Measurements from ENCODE around the gene MYH8. TPM values are rescaled to one million over a fixed set of nuclear protein-coding genes. Genes with fewer than 3 reads are reported as not detected.
A peak's percentile ranks its signal among the peaks of the same experiment; 100 is the strongest.

MYH8 gene
- total RNA-seq, 2 experiments from 2014 or later: not detected

DNA sequence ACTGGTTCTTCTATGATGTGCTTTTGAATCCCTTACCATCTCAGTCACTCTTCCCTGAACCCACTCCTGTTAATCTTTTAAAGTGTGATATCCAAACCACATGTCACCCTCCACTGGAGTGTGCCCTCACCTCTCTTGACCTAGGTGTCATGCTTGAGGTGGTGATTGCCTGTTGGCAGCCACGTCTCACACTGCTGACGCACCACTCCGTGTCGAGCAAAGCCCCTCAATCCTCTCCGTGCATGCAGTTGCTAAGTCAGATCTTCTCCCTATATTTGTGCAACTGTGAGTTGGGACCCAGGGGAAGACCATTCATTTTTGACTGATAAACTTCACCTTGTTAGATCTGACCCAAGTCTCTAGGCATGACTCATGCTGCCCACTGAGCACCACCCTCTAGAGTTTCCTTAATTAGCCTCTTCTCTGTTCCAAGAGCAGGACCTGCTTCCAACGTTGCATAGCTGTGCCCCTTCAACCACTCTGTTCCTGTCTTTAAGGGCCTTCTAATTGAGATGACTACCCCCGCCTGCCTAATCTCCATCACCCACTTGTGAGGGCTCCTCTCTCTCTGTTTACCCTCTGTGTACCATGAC, 51.6 kb downstream of the MYH8 start:
- DNase-seq (no peak), ATAC-seq (no peak)
- ChIA-PET POLR2A (no interaction called here), CTCF (no interaction called here)
- no peak overlapping the region for H3K27ac Mint-ChIP-seq
- no peaks in the 10 kb centered on the region for H3K4me1 Mint-ChIP-seq (ENCODE audit: low read depth)
- H3K4me3 Mint-ChIP-seq: no peak overlapping the region
- peaks cover 11% of the 10 kb centered on the region for H3K27me3 Mint-ChIP-seq (ENCODE audit: low read depth)
- no peaks in the 10 kb centered on the region for H3K9me3 Mint-ChIP-seq (ENCODE audit: insufficient read depth)
- no peaks in the 10 kb centered on the region for H3K36me3 Mint-ChIP-seq (ENCODE audit: low read depth)

DNA sequence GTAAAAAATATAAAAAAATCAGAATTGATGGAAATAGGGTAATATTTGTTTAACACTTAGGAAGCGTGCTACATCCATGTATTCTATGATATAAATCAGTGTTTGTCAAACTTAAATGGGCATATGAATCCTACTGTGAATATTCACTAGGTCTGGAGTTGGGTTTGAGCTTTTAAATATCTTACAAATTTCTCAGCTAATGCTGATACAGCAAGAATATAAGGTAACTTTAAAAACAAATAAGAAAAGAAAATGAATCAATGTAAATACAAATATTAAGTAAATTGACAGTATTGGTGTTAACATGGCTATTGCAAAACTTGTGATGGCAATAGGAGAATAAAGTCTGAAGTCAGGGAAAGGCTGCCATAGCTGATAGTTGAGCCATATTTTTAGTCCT, 52.5 kb downstream of the MYH8 start:
- ChIA-PET CTCF (no interaction called here), POLR2A (no interaction called here)
- no peak overlapping the region for H3K4me3 Mint-ChIP-seq
- no peaks in the 10 kb centered on the region for H3K9me3 Mint-ChIP-seq (ENCODE audit: insufficient read depth)
- no peak overlapping the region for H3K27ac Mint-ChIP-seq
- DNase-seq: no peak
- H3K36me3 Mint-ChIP-seq (ENCODE audit: low read depth): no peaks in the 10 kb centered on the region
- H3K27me3 Mint-ChIP-seq (ENCODE audit: low read depth): peaks cover 11% of the 10 kb centered on the region
- no peaks in the 10 kb centered on the region for H3K4me1 Mint-ChIP-seq (ENCODE audit: low read depth)
- ATAC-seq: no peak

DNA sequence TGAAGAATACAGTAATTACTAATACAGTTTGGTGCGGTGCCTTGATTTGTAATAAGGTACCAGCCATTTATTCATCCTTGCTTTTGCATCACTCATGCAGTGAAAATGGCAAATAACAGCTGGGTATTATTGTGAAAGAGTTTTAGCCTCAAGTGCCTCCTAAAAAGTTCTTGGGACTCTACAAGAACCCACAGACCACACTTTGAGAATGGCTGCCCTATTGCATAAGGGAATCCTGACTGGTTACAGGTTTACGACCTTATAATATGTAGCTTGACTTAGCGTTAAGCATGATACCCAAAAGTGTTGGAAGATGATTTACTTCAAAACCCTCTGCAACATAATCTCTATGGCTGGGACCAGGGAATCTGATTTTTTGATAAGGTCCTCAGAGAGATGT, 53.2 kb downstream of the MYH8 start:
- ChIA-PET POLR2A (no interaction called here), CTCF (no interaction called here)
- H3K27me3 Mint-ChIP-seq (ENCODE audit: low read depth): peaks cover 11% of the 10 kb centered on the region
- ATAC-seq (no peak), DNase-seq (no peak)
- no peaks in the 10 kb centered on the region for H3K9me3 Mint-ChIP-seq (ENCODE audit: insufficient read depth)
- H3K36me3 Mint-ChIP-seq (ENCODE audit: low read depth): no peaks in the 10 kb centered on the region
- H3K4me3 Mint-ChIP-seq: no peak overlapping the region
- no peak overlapping the region for H3K27ac Mint-ChIP-seq
- H3K4me1 Mint-ChIP-seq (ENCODE audit: low read depth): no peaks in the 10 kb centered on the region

DNA sequence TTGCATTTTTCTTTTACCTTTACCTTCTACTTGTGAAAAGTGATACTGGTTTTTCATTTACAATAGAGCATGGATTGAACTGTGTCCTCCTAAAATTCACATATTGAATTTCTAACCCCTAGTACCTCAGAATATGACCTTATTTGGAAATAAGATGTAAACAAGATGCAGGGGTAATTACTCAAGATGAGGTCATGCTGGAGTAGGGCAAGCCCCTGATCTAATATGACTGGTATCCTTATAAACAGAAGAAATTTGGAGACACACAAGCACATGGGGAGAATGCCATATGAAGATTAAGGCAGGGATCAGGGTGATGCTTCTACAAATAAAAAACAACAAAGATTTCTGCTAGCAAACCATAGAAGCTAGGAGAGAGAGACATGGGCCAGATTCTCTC, 61.2 kb downstream of the MYH8 start:
- CTCF ChIA-PET: no interaction called here
- POLR2A ChIA-PET: no interaction called here
- no peaks in the 10 kb centered on the region for H3K36me3 Mint-ChIP-seq (ENCODE audit: low read depth)
- no peak overlapping the region for H3K4me3 Mint-ChIP-seq
- ATAC-seq: no peak
- no peak overlapping the region for H3K27ac Mint-ChIP-seq
- H3K9me3 Mint-ChIP-seq (ENCODE audit: insufficient read depth): no peaks in the 10 kb centered on the region
- no peak for DNase-seq
- peaks cover 3% of the 10 kb centered on the region for H3K27me3 Mint-ChIP-seq (ENCODE audit: low read depth)
- no peaks in the 10 kb centered on the region for H3K4me1 Mint-ChIP-seq (ENCODE audit: low read depth)

DNA sequence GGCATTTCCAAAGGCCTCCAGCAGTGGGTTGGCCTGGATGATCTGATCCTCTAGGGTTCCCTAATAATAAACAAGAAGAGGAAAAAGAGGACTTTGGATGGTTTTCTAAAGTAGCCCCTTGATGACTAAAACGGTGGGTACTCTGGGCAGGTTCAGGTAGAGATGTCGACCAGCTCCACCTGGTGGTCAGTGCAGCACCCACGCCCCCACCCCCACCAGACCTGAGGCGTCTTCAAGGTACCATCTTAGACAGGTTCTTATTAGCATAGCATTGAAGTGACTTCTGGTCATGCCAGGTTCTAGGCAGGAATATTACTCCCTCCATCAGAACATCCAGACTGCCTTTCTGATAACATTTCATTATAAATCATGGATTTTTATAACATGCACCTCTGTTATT, 64.0 kb downstream of the MYH8 start:
- Mint-ChIP-seq H3K4me3 (no peak overlapping the region), H3K27ac (no peak overlapping the region), H3K36me3 (ENCODE audit: low read depth) (no peaks in the 10 kb centered on the region), H3K27me3 (ENCODE audit: low read depth) (peaks cover 3% of the 10 kb centered on the region), H3K4me1 (ENCODE audit: low read depth) (no peaks in the 10 kb centered on the region), H3K9me3 (ENCODE audit: insufficient read depth) (no peaks in the 10 kb centered on the region)
- ChIA-PET CTCF (no interaction called here), POLR2A (no interaction called here)
- DNase-seq (peak; percentile 37), ATAC-seq (no peak)

DNA sequence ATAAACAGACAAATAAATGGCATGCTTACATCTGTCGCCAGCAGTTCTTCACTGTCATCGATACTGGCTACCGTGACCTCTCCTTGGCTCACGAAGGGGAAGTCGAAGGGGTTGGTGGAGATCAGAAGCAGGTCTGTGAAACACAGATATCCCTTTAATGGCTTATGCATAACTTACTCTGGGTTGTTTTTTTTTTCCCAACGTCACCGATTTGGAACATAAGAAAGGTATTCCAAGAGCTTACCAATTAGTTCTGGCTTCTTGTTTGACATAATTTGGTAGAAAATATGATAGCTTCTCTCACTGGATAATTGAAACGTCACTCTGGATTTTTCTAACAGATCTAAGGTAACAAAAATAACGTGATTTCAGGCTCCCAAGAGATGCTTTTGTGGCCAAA, 67.1 kb downstream of the MYH8 start:
- no peaks in the 10 kb centered on the region for H3K36me3 Mint-ChIP-seq (ENCODE audit: low read depth)
- ATAC-seq (no peak), DNase-seq (no peak)
- ChIA-PET CTCF (no interaction called here), POLR2A (no interaction called here)
- H3K4me3 Mint-ChIP-seq: no peak overlapping the region
- no peaks in the 10 kb centered on the region for H3K9me3 Mint-ChIP-seq (ENCODE audit: insufficient read depth)
- H3K4me1 Mint-ChIP-seq (ENCODE audit: low read depth): no peaks in the 10 kb centered on the region
- no peaks in the 10 kb centered on the region for H3K27me3 Mint-ChIP-seq (ENCODE audit: low read depth)
- H3K27ac Mint-ChIP-seq: no peak overlapping the region

DNA sequence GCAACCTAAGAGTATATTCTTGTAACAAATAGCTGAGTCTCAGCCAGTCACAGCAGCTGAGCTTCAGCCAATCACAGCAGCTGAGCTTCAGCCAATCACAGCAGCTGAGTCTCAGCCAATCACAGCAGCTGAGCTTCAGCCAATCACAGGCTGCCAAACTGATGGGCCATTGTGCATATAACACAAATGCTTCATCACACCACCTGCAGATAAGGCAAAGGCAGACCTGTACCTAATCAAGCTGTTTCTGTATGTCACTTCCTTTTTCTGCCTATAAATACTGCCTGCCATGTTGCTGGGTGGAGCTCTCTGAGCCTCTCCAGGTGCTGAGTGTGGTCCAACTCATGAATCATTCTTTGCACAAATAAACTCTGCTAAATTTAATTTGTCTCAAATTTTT, 68.9 kb downstream of the MYH8 start:
- no peak overlapping the region for H3K27ac Mint-ChIP-seq
- H3K4me3 Mint-ChIP-seq: no peak overlapping the region
- POLR2A ChIA-PET: no interaction called here
- DNase-seq (no peak), ATAC-seq (no peak)
- H3K9me3 Mint-ChIP-seq (ENCODE audit: insufficient read depth): no peaks in the 10 kb centered on the region
- no peaks in the 10 kb centered on the region for H3K27me3 Mint-ChIP-seq (ENCODE audit: low read depth)
- CTCF ChIA-PET: interaction anchor here (1.2 to 1.6 kb wide), 2 partner anchors 57 to 264 kb away, joined by 3 to 8 read pairs; no protein-coding TSS in a partner anchor
- H3K36me3 Mint-ChIP-seq (ENCODE audit: low read depth): no peaks in the 10 kb centered on the region
- no peaks in the 10 kb centered on the region for H3K4me1 Mint-ChIP-seq (ENCODE audit: low read depth)

DNA sequence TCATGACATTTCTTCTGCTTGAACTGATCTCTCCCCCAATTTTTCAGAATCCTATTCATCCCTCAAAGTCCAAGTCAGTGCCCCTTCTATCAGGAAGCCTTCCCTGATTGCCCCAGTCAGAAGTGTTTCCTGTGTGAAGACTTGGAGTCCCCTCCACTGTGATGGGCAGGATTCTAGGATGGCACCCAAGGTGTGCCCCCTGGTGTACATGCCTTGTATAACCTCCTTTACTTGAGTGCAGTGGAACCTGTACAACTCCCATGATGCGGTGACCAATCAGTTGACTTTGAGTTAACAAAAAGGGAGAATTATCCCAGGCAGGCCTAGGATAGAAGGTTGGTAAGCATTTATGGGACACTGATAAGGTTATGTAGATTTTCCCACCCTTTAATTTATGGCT, 72.3 kb downstream of the MYH8 start:
- CTCF ChIA-PET: no interaction called here
- no peaks in the 10 kb centered on the region for H3K27me3 Mint-ChIP-seq (ENCODE audit: low read depth)
- DNase-seq (peak; percentile 21), ATAC-seq (no peak)
- H3K4me1 Mint-ChIP-seq (ENCODE audit: low read depth): no peaks in the 10 kb centered on the region
- H3K4me3 Mint-ChIP-seq: no peak overlapping the region
- H3K36me3 Mint-ChIP-seq (ENCODE audit: low read depth): no peaks in the 10 kb centered on the region
- no peak overlapping the region for H3K27ac Mint-ChIP-seq
- H3K9me3 Mint-ChIP-seq (ENCODE audit: insufficient read depth): no peaks in the 10 kb centered on the region
- POLR2A ChIA-PET: no interaction called here

DNA sequence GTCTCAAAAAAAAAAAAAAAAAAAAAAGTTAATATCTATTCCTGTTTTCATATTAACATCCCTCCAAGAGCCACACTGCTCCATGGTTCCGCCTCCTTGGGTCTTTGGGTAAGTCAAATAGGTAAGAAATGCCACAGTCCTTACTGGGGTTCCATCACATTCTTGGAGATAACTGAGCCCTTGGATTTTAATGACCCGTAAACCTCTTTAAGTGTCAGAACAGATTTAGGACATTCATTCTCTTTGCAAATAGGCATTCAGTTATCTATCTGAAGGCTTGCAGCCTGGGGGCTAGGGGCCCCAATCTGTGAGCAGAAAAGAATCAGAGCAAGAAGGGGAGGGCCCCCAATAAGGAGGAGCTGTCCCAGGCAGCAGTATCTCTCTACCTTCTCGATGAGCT, 76.9 kb downstream of the MYH8 start:
- CTCF ChIA-PET: no interaction called here
- DNase-seq (no peak), ATAC-seq (no peak)
- H3K27me3 Mint-ChIP-seq (ENCODE audit: low read depth): no peaks in the 10 kb centered on the region
- POLR2A ChIA-PET: no interaction called here
- H3K4me3 Mint-ChIP-seq: no peak overlapping the region
- H3K9me3 Mint-ChIP-seq (ENCODE audit: insufficient read depth): no peaks in the 10 kb centered on the region
- no peak overlapping the region for H3K27ac Mint-ChIP-seq
- H3K4me1 Mint-ChIP-seq (ENCODE audit: low read depth): no peaks in the 10 kb centered on the region
- H3K36me3 Mint-ChIP-seq (ENCODE audit: low read depth): no peaks in the 10 kb centered on the region

Other genes starting within 250 kb of the MYH8 start
- 1 to 10 TPM in 1 of 2 experiments, under 1 TPM in 1; 0.61 to 1.6 TPM for gene GAS7, start 223.3 kb downstream of the MYH8 start, total RNA-seq
- gene MYH13, start 48.9 kb downstream of the MYH8 start, total RNA-seq: not detected
- not detected for gene MYH4, start 47.6 kb upstream of the MYH8 start, total RNA-seq
- not detected for gene MYH1, start 96.6 kb upstream of the MYH8 start, total RNA-seq
- gene MYH2, start 127.7 kb upstream of the MYH8 start, total RNA-seq: not detected
- 1 to 10 TPM; 2.3 to 3.2 TPM for gene MYH3, start 235.4 kb upstream of the MYH8 start, total RNA-seq

Measured in activated CD8-positive, alpha-beta T cell treated with anti-CD3 and anti-CD28 coated beads, Interleukin-2, amount 10 ng/mL, durations not matched to agents 7 days and 5 days (primary cell).